Measurements from ENCODE around the gene PHLPP1. TPM values are rescaled to one million over a fixed set of nuclear protein-coding genes. Genes with fewer than 3 reads are reported as not detected.

The PHLPP1 gene
- total and polyA plus RNA-seq, 4 experiments from 2014 or later: 0.36 to 7.8 (median 6.3) TPM; not detected in 1

DNA sequence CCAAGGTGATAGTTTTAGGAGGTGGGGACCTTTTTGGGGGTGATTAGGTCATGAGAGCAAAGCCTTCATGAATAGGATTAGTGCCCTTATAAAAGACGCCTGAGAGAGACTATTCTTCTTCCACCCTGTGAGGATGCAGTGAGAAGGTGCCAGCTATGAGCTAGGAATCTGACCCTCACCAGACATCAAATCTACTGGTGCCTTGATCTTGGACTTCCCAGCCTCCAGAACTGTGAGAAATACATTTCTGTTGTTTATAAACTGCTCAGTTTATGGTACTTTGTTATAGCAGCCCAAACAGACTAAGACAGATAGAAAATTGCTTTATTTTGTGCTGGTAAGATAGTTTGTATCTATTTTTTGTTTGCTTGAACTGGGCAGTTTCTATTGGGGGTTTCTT, 40.1 kb downstream of the PHLPP1 start:
- Histone ChIP-seq H3K27ac (ENCODE audit: low read depth, low read length) (no peak overlapping the region), H3K27me3 (ENCODE audit: insufficient read depth, low read length) (no peaks in the 10 kb centered on the region), H3K4me1 (ENCODE audit: insufficient read depth, low read length) (no peaks in the 10 kb centered on the region), H3K4me3 (ENCODE audit: low read length in 2 of 2) (no peak overlapping the region), H3K36me3 (ENCODE audit: insufficient read depth, low read length) (no peaks in the 10 kb centered on the region), H3K9me3 (ENCODE audit: control insufficient read depth in 1 of 2, low read length in 2 of 2) (no peaks in the 10 kb centered on the region)
- Mint-ChIP-seq H3K4me1 (peaks cover 0 to 10% (median 4%) of the 10 kb centered on the region in 4 donors), H3K4me3 (no peak overlapping the region), H3K27me3 (no peaks in the 10 kb centered on the region), H3K27ac (no peak overlapping the region), H3K9me3 (peaks cover 0 to 4% (median 0%) of the 10 kb centered on the region in 8 donors), H3K36me3 (peaks cover 0 to 11% of the 10 kb centered on the region in 2 donors)
- no peak for DNase-seq
- ChIA-PET POLR2A (ENCODE audit: partially characterized antibody) (no interaction called here), CTCF (ENCODE audit: partially characterized antibody) (no interaction called here)
- intact Hi-C loops (cut with micrococcal nuclease): no loop called here

DNA sequence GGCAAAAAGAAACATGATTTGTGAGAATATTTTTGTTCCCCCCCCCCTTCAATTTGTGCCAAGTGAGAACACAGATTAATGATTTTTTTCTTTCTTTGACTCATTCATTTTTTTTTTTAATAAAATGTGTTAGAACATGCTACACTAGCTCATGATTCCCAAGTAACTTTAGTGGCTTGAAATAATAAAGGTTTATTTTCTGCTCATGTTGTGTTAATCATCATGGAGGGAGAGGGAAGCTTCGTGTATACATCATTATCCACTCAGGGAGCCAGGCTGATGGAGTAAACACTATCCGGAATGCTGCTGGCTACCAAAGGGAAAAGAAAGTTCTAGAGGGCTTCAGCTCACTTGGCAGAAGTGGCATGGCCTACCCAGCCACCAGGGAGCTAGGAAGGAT, 40.6 kb downstream of the PHLPP1 start:
- no peaks in the 10 kb centered on the region for H3K27me3 Mint-ChIP-seq
- no peak overlapping the region for H3K4me3 ChIP-seq (ENCODE audit: low read length in 2 of 2)
- DNase-seq: no peak
- no peaks in the 10 kb centered on the region for H3K9me3 ChIP-seq (ENCODE audit: control insufficient read depth in 1 of 2, low read length in 2 of 2)
- no peak overlapping the region for H3K27ac ChIP-seq (ENCODE audit: low read depth, low read length)
- H3K36me3 Mint-ChIP-seq: peaks cover 0 to 11% of the 10 kb centered on the region in 2 donors
- H3K36me3 ChIP-seq (ENCODE audit: insufficient read depth, low read length): no peaks in the 10 kb centered on the region
- no peaks in the 10 kb centered on the region for H3K4me1 ChIP-seq (ENCODE audit: insufficient read depth, low read length)
- ChIA-PET CTCF (ENCODE audit: partially characterized antibody) (no interaction called here), POLR2A (ENCODE audit: partially characterized antibody) (no interaction called here)
- H3K9me3 Mint-ChIP-seq: peaks cover 0 to 4% (median 0%) of the 10 kb centered on the region in 8 donors
- H3K4me3 Mint-ChIP-seq: no peak overlapping the region
- H3K27me3 ChIP-seq (ENCODE audit: insufficient read depth, low read length): no peaks in the 10 kb centered on the region
- H3K27ac Mint-ChIP-seq: no peak overlapping the region
- intact Hi-C loops (cut with micrococcal nuclease): no loop called here
- peaks cover 0 to 7% (median 3%) of the 10 kb centered on the region in 4 donors for H3K4me1 Mint-ChIP-seq

DNA sequence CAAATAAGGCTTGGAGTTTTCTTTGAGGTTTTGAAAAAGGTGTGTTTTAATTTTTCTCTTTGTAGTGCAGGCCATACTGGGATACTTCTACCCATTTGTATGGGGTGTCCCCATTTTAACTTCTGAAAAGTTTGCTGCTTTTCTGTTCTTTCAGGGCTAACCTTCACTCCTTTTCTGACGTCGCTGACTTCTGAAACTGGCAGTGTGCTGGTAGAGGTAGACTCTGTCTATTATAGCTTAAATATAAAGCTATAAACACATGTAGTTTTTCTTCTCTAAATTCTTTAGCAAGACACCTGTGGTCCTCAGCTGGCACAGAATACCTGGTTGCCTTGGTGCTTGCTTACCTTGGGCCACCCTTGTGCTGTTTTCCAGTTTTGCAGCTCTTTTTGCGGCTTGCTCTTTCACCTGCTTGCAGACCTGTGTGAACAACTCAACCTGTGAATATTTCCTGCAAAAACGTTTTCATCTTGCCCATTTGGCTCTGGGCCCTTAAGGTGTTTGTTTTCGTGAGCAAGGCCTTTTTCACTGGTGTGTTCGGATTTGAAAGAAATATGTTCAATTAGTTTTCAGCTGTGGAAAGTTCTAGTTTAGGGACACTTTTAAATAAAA, 42.2 kb downstream of the PHLPP1 start:
- CTCF ChIA-PET (ENCODE audit: partially characterized antibody): interaction anchor here (0.6 kb wide), 1 partner anchor 26 kb away, joined by 3 read pairs; no protein-coding TSS in a partner anchor
- peaks cover 0 to 11% of the 10 kb centered on the region in 2 donors for H3K36me3 Mint-ChIP-seq
- POLR2A ChIA-PET (ENCODE audit: partially characterized antibody): no interaction called here

DNA sequence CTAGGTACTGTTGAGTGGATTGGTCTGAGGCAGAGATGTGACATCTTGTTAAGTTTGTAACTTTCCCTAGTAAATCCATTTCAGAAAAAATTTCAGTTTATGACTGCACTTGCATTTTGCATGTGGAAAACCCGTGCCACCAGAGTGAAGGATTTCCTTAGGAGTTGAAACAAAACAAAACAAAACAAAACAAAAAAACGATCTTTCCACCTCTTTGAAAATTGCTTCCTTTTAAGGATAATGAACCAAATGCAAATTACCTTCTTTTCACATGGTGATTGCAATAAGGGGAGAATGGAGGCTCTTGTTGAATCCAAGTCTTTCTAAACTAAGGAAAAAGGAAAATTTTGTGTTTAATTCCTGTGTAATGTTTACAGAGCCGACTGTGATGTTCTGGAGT, 43.2 kb downstream of the PHLPP1 start:
- Histone ChIP-seq H3K27ac (ENCODE audit: low read depth, low read length) (no peak overlapping the region), H3K9me3 (ENCODE audit: control insufficient read depth in 1 of 2, low read length in 2 of 2) (no peaks in the 10 kb centered on the region), H3K4me3 (ENCODE audit: low read length in 2 of 2) (no peak overlapping the region), H3K27me3 (ENCODE audit: insufficient read depth, low read length) (no peaks in the 10 kb centered on the region), H3K36me3 (ENCODE audit: insufficient read depth, low read length) (no peaks in the 10 kb centered on the region), H3K4me1 (ENCODE audit: insufficient read depth, low read length) (no peaks in the 10 kb centered on the region)
- Mint-ChIP-seq H3K4me1 (no peaks in the 10 kb centered on the region), H3K36me3 (peaks cover 0 to 11% of the 10 kb centered on the region in 2 donors), H3K4me3 (no peak overlapping the region), H3K27me3 (no peaks in the 10 kb centered on the region), H3K27ac (no peak overlapping the region), H3K9me3 (peaks cover 0 to 4% (median 0%) of the 10 kb centered on the region in 8 donors)
- DNase-seq: no peak
- ChIA-PET CTCF (ENCODE audit: partially characterized antibody) (no interaction called here), POLR2A (ENCODE audit: partially characterized antibody) (no interaction called here)
- intact Hi-C loops (cut with micrococcal nuclease): no loop called here

More for the DNA sequence above, 42.2 kb downstream of the PHLPP1 start:
- Mint-ChIP-seq H3K27me3 (no peaks in the 10 kb centered on the region), H3K4me1 (peaks cover 0 to 2% (median 0%) of the 10 kb centered on the region in 4 donors), H3K9me3 (peaks cover 0 to 4% (median 0%) of the 10 kb centered on the region in 8 donors), H3K27ac (no peak overlapping the region), H3K4me3 (no peak overlapping the region)
- Histone ChIP-seq H3K36me3 (ENCODE audit: insufficient read depth, low read length) (no peaks in the 10 kb centered on the region), H3K27ac (ENCODE audit: low read depth, low read length) (no peak overlapping the region), H3K4me1 (ENCODE audit: insufficient read depth, low read length) (no peaks in the 10 kb centered on the region), H3K4me3 (ENCODE audit: low read length in 2 of 2) (no peak overlapping the region), H3K9me3 (ENCODE audit: control insufficient read depth in 1 of 2, low read length in 2 of 2) (no peaks in the 10 kb centered on the region), H3K27me3 (ENCODE audit: insufficient read depth, low read length) (no peaks in the 10 kb centered on the region)
- intact Hi-C loops (cut with micrococcal nuclease): no loop called here
- no peak for DNase-seq

DNA sequence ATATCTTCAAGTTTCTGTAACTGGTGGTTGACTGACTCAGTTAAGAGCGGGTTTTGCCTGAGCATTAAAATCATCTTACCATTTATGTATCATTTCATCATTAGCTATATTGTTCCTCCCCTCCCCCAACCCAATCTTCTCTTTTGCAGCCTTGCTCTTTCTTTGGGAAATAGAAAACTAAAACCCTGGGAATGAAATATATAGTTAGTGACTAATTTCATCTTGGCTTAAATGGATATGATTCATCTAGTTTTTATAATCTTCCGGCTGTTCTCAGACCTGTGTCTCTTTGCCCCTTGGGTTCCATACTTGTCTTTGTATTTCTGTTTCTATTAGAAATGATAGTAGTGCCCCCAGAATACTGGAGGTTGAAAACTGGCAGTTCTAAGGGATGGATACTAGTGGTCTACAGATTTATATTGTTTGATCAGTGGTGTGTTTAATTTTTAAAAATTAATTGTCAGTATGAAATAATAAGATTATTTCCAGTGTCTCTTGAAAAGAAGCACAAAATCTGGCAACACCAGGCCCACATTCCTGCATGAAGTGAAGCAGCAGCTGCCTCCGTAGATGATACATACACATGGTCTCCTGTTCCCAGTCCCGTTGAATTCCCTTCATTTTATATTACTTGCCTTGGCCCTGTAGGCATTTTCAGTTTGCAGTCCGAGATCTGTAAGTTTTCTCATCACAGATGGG, 44.5 kb downstream of the PHLPP1 start:
- Histone ChIP-seq H3K36me3 (ENCODE audit: insufficient read depth, low read length) (no peaks in the 10 kb centered on the region), H3K4me1 (ENCODE audit: insufficient read depth, low read length) (no peaks in the 10 kb centered on the region), H3K4me3 (ENCODE audit: low read length in 2 of 2) (no peak overlapping the region), H3K9me3 (ENCODE audit: control insufficient read depth in 1 of 2, low read length in 2 of 2) (no peaks in the 10 kb centered on the region), H3K27ac (ENCODE audit: low read depth, low read length) (no peak overlapping the region), H3K27me3 (ENCODE audit: insufficient read depth, low read length) (no peaks in the 10 kb centered on the region)
- no peaks in the 10 kb centered on the region for H3K27me3 Mint-ChIP-seq
- peaks cover 0 to 11% of the 10 kb centered on the region in 2 donors for H3K36me3 Mint-ChIP-seq
- no peak for DNase-seq
- POLR2A ChIA-PET (ENCODE audit: partially characterized antibody): no interaction called here
- peaks cover 0 to 2% (median 0%) of the 10 kb centered on the region in 4 donors for H3K4me1 Mint-ChIP-seq
- CTCF ChIA-PET (ENCODE audit: partially characterized antibody): no interaction called here
- H3K4me3 Mint-ChIP-seq: no peak overlapping the region
- intact Hi-C loops (cut with micrococcal nuclease): no loop called here
- peaks cover 0 to 4% (median 0%) of the 10 kb centered on the region in 8 donors for H3K9me3 Mint-ChIP-seq
- no peak overlapping the region for H3K27ac Mint-ChIP-seq

DNA sequence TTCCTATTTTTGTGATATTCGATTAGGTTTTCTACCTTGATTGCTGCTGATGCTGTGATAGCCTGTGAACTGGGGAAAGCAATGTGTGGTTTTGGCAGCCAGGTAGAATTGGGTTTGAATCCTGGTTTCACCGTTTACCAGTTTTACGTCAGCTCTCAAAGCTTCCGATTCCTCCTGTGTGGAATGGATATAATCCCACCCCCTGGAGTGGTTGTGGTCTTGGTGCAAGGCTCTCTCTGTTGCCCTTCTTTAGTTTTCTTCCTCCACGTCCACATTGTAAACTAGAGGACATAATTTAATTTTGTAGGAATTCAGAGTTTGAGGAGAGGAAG, 45.0 kb downstream of the PHLPP1 start:
- Mint-ChIP-seq H3K36me3 (peaks cover 0 to 6% of the 10 kb centered on the region in 2 donors), H3K4me3 (no peak overlapping the region), H3K9me3 (peaks cover 0 to 2% (median 0%) of the 10 kb centered on the region in 8 donors), H3K27me3 (no peaks in the 10 kb centered on the region), H3K27ac (no peak overlapping the region), H3K4me1 (peaks cover 0 to 2% (median 0%) of the 10 kb centered on the region in 4 donors)
- H3K4me1 ChIP-seq (ENCODE audit: insufficient read depth, low read length): no peaks in the 10 kb centered on the region
- ChIA-PET POLR2A (ENCODE audit: partially characterized antibody) (no interaction called here), CTCF (ENCODE audit: partially characterized antibody) (no interaction called here)
- H3K27me3 ChIP-seq (ENCODE audit: insufficient read depth, low read length): no peaks in the 10 kb centered on the region
- H3K4me3 ChIP-seq (ENCODE audit: low read length in 2 of 2): no peak overlapping the region
- intact Hi-C loops (cut with micrococcal nuclease): no loop called here
- no peaks in the 10 kb centered on the region for H3K36me3 ChIP-seq (ENCODE audit: insufficient read depth, low read length)
- no peaks in the 10 kb centered on the region for H3K9me3 ChIP-seq (ENCODE audit: control insufficient read depth in 1 of 2, low read length in 2 of 2)
- DNase-seq: no peak
- H3K27ac ChIP-seq (ENCODE audit: low read depth, low read length): no peak overlapping the region

DNA sequence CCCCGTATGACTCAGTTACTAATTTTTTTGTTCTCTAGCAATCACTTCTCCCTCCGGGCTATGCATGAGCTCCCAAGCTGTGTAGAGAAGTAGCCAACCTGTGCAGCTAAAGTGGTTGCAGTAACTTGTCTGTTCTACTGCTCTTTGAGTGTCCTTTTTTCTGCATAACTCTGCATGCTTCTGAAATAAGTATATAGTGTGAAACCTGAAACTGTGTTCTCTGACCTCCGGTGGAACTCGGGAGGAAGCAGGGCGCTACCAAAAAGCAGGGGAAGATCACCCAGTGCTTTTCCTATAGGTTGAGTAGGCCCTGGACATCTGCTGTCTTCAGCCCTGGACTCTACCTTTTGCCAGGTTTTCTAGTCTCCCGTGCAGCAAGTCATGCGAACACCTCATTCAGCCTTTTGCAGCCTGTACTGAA, 47.8 kb downstream of the PHLPP1 start:
- no peaks in the 10 kb centered on the region for H3K9me3 Mint-ChIP-seq
- H3K36me3 Mint-ChIP-seq: no peaks in the 10 kb centered on the region
- no peaks in the 10 kb centered on the region for H3K27me3 ChIP-seq (ENCODE audit: insufficient read depth, low read length)
- ChIA-PET CTCF (ENCODE audit: partially characterized antibody) (no interaction called here), POLR2A (ENCODE audit: partially characterized antibody) (no interaction called here)
- no peaks in the 10 kb centered on the region for H3K9me3 ChIP-seq (ENCODE audit: control insufficient read depth in 1 of 2, low read length in 2 of 2)
- H3K27ac ChIP-seq (ENCODE audit: low read depth, low read length): no peak overlapping the region
- no peaks in the 10 kb centered on the region for H3K36me3 ChIP-seq (ENCODE audit: insufficient read depth, low read length)
- no peaks in the 10 kb centered on the region for H3K4me1 ChIP-seq (ENCODE audit: insufficient read depth, low read length)
- no peak for DNase-seq
- no peak overlapping the region for H3K4me3 ChIP-seq (ENCODE audit: low read length in 2 of 2)
- no peaks in the 10 kb centered on the region for H3K27me3 Mint-ChIP-seq
- no peak overlapping the region for H3K4me3 Mint-ChIP-seq
- peaks cover 0 to 6% (median 3%) of the 10 kb centered on the region in 4 donors for H3K4me1 Mint-ChIP-seq
- H3K27ac Mint-ChIP-seq: no peak overlapping the region
- intact Hi-C loops (cut with micrococcal nuclease): no loop called here
